Superior temporal gyrus (tissue), 1 donor: ENCODE results near the gene ENDOV.
A peak's percentile ranks its signal among the peaks of the same experiment; 100 is the strongest.

Experiments used
- DNase-seq: peaks from one replicate; pipeline ENCODE4 v3.0.0-alpha.2; 2016; ENCODE audit errors: extremely low spot score

The ENDOV gene

DNA sequence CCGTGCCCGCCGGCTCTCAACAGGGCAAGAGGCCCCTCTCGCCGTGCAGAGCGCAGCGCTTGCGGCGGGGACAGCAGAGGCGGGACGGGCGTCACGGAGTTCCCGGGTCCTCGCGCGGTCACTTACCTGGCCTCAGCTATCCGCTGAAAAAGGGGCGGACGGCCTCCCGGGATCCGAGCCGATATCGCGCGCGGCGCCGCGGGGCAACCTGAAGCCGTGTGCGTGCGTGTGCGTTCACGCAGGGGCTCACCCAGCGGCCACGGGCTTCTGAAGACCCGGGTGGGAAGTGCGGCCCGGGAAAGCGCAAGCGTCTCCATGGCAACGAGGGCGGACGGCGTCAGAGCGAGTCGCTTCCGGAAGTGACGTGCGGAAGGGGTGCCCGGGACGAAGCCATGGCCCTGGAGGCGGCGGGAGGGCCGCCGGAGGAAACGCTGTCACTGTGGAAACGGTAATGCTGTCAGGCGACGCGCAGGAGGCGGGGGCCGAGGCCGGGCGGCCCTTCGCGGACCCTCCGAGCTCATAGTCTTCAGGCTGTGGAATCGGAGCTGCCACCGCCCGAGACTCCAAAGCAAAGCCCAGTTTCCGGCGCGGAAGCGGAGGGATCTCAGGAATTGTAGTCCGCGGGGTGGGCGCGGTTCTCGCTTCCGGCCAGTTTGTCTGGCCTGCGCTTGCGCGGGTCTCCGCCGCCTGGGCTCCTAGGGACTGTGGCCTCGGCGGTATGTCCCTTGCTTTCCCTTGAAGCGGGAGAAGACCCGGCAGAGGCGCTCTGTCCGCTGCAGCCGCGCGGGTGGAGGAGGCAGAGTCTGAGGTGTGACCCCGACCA is at the start of gene ENDOV:
Gene ENDOV (plus strand): TSS at position 365 of the 823 bp plus-strand sequence. CDS start 28 bp downstream, at position 393.
- peak; percentile 98 for DNase-seq

DNA sequence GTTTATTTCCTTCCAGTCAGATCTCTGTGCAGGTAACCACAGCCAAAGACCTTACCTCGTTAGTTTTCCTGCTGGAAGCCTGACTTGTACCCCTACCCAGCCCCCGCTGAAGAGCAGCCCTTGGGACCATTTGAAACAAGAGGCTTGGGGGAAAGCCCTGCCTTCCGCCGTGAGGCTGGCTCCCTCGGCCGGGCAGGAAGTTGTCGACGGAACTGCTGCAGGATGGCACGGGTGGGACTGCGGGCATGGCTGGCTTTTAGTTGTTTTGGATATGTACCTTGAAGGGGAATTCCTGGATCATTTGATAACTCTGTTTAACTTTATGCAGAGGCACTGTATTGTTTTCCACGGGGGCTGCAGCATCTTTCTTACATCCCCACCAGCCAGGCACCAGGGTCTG is 49.0 kb upstream of the ENDOV start:
- DNase-seq = no peak

DNA sequence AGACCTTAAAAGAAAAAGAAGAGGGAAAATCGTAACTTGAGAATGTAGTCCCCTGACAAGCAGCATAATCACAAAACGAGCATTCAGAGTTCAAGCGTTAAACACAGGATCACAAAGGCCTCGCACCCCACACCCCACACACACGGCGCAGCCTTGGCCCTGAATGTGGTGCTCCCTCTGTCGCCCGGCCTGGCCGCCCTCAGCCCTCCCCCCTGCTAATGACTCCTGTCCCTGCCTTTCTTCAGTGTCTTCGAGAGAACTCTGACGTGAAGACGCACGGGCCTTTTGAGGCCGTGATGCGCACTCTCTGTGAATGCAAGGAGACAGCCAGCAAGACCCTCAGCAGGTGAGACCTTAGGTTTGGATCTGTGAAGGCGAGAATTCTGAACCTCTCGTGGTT is 47.5 kb upstream of the ENDOV start:
- DNase-seq = no peak

DNA sequence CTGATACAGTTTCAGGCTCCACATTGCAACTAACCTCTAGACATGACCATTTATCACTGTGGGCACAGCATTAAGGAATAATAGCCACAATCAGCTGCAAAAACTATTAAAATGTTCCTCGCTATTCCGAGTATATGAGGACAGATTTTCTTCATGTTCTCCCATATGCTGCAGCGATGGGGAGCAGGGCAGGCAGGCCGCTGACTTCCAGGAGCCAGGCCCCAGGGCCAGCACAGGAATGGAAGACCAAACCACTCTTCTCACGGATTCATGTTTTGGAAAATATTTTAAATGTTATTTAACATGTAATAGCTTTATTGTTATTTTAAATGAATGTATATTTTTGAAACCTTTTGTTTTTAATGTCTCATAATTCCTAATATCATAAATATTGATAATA is 43.8 kb upstream of the ENDOV start:
- no peak for DNase-seq

DNA sequence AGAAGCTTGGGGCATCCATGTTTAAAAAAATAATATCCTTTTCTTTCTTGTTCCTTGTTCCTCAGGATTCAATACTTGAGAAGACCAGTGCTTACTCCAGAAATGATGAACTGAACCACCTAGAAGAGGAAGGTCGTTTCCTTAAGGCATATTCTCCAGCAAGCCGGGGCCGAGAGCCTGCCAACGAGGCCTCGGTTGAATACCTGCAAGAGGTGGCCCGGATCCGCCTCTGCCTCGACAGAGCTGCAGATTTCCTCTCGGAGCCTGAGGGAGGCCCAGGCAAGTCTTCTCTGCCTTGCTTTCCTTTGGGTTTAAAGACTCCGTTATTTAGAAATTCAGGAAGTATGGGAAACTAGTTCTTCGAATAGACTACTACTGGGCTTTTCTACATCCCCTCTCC is 42.5 kb upstream of the ENDOV start:
- DNase-seq = no peak

DNA sequence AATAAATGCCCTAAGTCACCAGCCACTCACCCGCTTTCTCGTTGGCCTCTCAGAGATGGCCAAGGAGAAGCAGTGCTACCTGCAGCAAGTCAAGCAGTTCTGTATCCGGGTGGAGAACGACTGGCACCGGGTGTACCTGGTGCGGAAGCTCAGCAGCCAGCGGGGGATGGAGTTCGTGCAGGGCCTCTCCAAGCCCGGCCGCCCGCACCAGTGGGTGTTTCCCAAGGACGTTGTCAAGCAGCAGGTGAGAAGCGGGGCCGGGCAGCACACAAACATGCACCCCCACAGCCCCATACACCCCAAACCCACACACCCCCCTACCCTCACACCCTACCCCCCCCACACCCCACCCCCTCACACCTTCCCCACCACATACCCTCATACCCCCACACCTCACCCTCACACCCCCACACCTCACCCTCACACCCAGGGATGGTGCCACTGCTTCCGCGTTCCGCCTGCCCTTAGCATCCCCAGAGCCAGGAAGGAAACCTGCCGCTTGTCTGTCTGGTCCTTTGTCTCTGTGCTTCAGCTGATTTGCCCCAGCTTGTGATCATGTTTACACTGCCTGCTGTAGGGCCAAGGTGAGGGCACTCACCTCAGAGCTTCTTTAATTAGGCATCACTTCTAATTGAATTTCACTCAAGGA is 41.9 kb upstream of the ENDOV start:
- no peak for DNase-seq

DNA sequence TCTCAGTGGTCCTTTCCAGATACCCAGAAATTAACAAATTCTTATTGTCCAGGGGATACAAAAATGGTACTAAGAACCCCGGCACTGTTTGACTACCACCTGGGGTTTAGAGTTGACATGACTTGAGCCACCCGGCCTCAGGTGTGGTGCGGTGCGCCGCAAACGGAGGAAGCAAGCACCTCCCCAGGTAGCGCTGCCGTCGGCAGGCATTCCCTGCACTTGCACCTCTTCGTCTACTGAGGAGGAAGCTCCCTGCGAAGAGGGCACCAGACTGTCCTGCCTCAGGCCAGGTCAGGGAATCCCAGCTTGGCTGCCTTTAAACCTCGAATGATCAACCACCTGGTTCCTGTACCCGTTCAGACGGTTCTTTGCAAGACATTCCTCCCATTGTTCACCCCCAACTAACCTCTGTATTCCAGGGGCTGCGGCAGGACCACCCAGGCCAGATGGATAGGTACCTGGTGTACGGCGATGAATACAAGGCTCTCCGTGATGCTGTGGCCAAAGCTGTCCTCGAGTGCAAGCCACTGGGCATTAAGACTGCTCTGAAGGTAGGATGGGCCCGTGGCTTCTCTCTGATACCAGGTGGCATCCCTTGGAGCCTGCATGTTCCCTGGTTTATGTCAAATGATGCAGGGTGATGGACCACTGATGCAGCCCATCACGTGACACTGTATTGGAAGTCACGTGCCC is 40.8 kb upstream of the ENDOV start:
- DNase-seq = no peak

DNA sequence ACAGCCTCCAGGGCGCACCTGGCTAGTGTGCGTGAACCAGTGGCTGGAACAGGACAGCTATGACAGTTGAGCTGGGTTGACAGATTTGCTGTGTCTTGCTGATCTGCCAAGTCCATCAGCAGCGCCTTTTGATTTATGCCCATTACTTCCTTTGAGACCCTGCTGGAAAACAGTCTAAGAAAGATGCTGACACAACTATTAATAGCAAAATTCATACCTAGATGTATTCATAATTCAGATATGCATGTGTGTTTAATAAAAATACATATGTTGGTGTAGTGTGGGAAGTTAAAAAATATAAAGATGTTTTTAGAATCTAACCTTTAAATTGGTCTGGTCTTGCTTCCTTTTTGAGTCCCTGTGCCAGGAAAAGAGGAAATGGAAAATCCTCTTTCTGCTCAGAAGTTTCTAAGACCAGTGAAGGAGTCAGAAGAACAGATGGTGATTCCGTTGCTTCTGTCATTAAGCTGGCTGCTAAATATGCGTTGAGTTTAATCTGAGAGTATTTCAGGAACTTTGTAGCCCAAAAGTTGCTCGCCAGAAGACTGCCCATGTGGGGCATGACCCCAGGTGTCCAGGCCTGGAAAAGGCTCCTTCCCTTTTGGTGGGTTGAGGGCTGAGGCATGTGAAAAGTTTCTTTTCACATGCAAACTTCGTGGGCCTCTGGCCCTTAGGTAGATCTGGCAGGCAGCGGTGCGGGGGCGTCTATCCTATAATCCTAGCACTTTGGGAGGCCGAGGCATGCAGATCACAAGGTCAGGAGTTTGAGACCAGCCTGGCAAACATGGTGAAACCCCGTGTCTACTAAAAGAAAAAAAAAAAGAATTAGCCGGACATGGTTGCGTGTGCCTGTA is 40.0 kb upstream of the ENDOV start:
- no peak for DNase-seq

DNA sequence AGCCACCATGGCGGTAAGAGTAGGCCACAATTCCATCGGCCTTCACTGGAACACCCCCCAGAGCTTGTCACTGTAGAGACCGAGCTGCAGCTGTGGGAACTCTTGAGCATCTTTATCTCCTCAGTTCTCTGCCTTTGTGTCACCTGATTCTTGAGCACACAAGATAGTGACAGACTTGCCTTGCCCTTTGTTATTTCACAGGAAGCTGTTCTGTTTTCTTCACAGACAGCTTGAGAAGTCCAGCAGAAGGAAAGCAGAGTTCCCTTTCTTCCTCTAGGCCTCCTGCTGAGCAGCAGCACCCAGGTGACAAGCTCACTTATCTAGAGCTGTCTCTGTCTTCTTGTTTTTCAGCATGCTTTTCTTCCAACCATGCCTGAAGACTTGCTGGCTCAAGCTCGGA is 38.4 kb upstream of the ENDOV start:
- DNase-seq = no peak

DNA sequence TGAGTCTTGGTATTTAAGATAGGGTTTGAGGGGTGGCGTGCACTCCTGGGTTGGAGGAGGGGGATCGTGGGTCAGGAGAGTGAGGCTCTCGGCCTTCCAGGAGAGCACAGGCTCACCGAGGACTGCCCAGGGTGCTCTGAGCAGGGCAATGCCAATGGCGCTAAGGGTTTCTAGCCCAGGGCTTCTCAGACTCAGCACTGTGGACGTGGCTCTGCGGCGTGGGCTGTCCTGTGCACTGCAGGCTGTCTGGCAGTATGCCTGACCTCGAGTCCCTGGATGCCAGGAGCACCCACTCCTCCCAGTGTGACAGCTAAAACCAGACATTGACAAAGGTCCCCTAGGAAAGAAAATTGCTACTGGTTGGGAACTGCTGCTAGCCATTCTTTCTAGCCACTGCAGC is 37.2 kb upstream of the ENDOV start:
- no peak for DNase-seq

DNA sequence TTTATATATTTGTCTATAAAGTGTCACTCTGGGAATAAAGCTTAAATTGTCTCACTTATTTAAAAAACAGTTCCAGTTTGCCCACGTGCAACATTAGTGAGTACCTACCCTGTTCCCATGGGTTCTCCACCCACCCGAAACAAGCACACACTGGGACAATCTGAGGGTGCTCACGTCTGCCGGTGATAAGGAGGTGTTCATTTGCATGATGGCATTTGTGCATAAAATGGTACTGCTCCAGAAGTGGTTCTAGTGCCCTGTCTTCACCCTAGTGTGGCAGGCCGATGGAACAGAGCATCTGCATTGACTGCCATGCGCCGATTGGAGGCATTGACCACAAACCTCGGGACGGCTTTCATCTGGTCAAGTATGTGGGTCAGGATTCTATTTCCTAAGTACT is 35.6 kb upstream of the ENDOV start:
- DNase-seq = no peak

DNA sequence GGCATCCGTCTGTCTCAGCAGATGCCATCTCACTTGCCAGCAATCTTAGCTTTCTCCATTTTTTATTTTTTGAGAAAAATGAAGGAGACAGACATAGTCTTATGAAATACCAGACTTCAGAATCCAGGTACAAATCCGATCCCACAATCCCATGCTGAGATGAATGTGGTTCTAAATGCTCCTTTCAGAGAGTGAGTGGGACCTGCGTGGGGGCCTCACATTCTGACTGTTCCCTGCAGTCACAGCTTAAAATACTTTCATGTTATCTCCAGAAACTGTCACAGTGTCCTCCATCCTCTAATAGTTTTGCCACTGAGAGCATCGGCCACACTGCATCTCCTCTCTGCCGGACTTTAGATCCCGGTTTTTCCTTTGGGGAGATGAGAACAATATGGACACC is 34.9 kb upstream of the ENDOV start:
- DNase-seq = no peak

DNA sequence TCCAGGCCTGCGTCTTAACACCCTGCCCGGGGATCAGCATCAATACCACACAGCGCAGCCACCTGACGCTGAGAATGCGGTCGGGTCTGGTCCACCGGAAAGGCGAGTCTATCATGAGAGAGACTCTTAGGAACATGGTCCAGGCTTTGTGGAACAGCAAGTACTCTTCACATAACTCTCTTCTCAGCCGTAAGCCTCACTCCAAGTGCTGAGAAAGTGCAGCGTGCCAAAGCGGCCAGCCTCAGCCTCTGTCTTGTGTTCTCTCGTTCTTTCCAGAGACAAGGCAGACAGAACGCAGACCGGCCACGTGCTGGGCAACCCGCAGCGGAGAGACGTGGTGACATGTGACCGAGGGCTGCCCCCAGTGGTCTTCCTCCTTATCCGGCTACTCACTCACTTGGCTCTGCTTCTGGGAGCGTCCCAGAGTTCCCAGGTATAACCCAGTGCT is 34.4 kb upstream of the ENDOV start:
- DNase-seq = no peak

DNA sequence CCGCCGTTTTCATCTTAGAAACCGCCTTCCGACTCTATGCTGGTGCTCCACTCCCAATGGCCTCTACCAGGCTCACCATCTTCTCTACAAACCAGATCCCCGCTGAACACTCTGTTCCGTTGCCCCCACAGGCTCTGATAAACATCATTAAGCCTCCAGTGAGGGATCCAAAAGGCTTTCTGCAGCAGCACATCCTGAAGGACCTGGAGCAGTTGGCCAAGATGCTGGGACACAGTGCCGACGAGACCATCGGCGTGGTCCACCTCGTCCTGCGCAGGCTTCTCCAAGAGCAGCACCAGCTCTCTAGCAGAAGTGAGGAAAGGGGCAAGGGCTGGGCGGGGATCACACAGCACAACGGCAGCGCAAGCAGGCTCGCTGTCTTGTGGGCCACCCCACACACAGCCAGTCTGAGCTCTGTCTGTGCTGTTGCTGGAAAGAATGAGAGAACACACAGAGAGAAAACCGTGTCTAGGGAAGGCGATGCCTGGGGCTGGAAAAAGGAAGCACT is 33.5 kb upstream of the ENDOV start:
- DNase-seq = no peak

DNA sequence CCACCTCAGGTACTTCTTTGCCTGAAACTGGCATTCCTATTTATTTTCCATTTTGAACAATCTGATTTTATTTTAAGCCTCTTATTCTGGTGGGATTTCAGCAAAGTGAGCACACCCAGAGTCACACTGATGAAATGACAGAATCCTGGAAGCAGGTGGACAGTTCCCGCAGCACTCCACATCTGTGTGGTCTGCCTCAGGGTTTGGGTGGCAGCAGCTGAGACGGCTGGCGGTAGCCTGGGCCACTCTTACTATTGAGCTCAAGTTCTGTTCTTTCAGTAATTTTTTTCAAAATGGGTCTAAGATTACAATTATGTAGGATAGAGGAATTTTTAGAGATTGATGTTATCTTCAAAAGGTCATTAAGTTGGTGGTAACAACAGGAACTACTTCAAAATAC is 32.5 kb upstream of the ENDOV start:
- no peak for DNase-seq

DNA sequence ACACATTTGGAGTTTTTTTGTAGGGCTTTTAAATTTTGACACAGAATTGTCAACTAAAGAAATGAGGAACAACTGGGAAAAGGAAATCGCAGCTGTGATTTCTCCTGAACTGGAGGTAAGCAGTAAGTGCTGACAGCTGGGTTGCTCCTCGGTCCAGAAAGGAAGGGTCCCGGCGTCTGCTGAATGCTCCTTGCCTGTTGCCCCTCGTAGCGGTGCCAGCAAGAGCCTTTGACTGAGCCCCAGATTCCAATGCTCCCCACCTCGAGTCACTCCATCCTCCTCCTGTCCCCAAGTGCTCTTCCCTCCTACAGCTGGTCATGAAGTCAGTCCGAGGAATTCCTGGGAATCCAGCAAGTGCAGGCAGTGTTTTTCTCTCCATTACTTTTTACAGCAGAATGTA is 32.0 kb upstream of the ENDOV start:
- no peak for DNase-seq

DNA sequence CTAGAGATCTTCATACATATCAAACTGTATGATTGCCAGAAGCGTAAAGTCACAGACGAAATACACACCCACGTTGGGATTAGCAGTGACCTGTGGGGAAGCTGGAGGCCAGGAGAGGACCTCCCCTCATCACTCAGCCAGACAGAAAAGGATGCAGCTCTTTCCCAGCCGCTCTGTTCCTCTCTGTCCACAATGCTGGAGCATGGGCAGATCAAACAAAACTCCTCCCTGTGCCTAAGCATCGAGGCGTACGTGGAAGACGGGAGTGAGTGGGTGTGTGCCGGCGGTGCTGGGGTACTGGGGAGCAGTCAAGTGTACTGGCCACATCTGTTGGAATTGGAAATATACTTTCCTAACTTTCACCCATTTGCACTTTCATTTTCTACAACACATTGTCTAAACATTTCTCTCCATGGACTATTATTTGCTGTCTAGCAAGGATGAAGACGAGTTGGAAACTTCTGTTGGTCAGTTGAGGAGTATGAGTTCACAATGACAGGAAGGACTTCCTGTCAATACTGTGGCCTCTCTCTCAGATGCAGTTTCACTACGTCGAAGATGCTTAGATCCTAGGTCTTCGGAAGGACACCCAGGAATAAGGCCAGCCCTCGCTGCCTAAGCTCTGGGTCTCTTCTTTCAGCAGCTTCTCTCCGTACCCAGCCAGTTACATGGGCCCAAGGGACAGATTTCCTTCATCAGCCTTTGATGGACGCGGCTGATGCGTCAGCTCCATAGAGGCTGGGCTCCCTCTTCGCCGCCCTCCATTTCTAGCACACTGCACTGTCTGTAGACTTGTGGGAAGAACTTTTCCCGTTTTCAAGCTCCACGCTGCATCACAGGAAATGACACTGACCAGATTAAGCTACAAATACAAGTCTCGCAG is 30.6 kb upstream of the ENDOV start:
- DNase-seq = no peak

DNA sequence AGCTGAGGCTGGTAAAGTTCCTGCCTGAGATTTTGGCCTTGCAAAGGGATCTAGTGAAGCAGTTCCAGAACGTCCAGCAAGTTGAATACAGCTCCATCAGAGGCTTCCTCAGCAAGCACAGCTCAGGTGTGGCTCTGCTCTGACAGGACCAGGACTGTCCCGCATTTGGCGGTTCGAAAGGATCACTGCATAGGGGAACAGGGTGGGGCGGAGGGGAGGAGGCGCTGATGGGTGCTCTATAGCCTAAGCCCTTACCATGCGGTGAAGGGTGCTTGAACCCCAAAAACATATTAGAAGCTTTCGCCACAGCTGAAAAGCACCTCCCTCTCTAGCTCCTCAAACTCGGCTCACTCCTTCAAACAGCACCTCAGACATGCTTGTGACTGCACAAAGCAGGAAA is 29.9 kb upstream of the ENDOV start:
- no peak for DNase-seq

DNA sequence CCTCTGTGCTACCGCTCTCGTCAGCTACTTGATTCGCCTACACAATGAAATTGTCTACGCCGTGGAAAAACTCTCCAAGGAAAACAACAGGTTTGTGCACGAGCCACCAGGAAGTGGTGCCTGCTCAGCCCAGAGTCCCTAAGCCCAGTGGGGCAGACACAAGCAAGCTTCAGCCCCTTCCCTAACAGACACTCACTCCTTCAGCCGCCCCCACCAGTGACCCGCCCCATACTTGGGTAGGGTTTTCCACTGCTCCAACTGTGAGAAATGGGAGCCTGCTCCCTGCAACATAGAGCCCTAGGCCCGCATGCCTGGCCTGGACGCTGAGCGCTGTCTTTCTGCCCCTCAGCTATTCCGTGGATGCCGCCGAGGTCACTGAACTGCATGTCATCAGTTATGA is 28.6 kb upstream of the ENDOV start:
- DNase-seq = no peak

DNA sequence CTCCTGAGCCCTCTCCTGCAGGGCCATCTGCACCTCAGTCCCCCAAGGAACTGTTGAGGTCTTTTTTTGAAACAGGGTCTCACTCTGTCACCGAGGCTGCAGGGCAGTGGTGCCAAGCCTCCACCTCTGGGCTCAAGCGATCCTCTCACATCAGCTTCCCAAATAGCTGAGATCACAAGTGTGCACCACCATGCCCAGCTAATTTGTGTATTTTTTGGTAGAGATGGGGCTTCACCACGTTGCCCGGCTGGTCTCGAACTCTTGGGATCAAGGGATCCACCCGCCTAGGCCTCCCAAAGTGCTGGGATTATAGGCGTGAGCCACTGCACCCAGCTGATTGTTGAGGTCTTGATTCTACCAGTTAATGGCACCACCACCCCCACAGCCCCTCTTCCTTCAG is 27.9 kb upstream of the ENDOV start:
- no peak for DNase-seq

DNA sequence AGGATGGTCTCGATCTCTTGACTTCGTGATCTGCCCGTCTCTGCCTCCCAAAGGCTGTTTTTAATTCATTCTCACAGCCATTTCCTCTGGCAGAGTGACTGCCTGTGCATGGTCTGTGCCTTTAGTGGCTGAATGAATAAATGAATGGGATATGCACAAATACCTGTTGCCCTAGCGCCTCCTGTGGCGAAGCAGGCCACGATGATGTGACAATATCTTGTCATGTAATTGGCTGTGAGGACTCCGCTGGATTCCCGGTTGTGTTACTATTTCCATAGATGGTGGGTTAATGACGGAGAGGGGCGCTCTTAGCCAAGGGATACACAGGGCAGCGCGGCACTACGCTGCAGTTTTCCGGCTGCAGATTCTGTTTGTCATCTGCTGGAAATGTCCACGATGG is 26.8 kb upstream of the ENDOV start:
- no peak for DNase-seq
